Keratinocyte (primary cell): ENCODE measurements around the gene RALY. TPM values are rescaled to one million over a fixed set of nuclear protein-coding genes. Genes with fewer than 3 reads are reported as not detected.

Experiments
- DNase-seq: peaks from one replicate; pipeline ENCODE4 v3.0.0-alpha.2; 2011; ENCODE audit warnings: low read depth, missing footprints, low spot score
- FAIRE-seq: peaks from 2 replicates; lab custom pipeline; 2011; peaks lifted over from hg19 to GRCh38; lab: Jason Lieb, UNC
- H2AFZ ChIP-seq: 2 replicates; pipeline ENCODE4 v1.6.0; 2012; ENCODE audit warnings: low read length, control low read depth, inconsistent platforms; ENCODE audit not compliant: control insufficient read depth
- H3K27ac ChIP-seq: 2 replicates; pipeline ENCODE4 v1.5.1; 2011; ENCODE audit warnings: low read length; ENCODE audit not compliant: control insufficient read depth, insufficient read depth
- H3K27me3 ChIP-seq: 3 replicates; pipeline ENCODE4 v1.6.0; 2011; ENCODE audit warnings: low read length; ENCODE audit not compliant: control insufficient read depth, insufficient read depth; ENCODE audit errors: extremely low read depth
- H3K36me3 ChIP-seq, 2 experiments: 2 replicates in 1 of 2; 3 replicates in 1 of 2; pipeline ENCODE4 v1.5.1; 2011; ENCODE audit warnings: low read length in 2 of 2, mild to moderate bottlenecking in 1 of 2; ENCODE audit not compliant: control insufficient read depth in 2 of 2, insufficient read depth in 2 of 2; ENCODE audit errors: extremely low read depth in 1 of 2
- H3K4me1 ChIP-seq: 3 replicates; pipeline ENCODE4 v1.5.1; 2011; ENCODE audit warnings: low read length; ENCODE audit not compliant: control insufficient read depth, insufficient read depth; ENCODE audit errors: extremely low read depth
- H3K4me2 ChIP-seq: 3 replicates; pipeline ENCODE4 v1.6.0; 2011; ENCODE audit warnings: low read depth, low read length; ENCODE audit not compliant: control insufficient read depth, insufficient read depth; ENCODE audit errors: extremely low read depth
- H3K4me3 ChIP-seq, 3 experiments: fragments of 200-600 bp in 1 of 3; sonication (generic) in 1 of 3; 2 replicates in 2 of 3; 3 replicates in 1 of 3; pipeline ENCODE4 v1.5.1; 2011 to 2016; ENCODE audit warnings: low read length in 3 of 3, mild to moderate bottlenecking in 3 of 3, control low read depth in 2 of 3, inconsistent platforms in 1 of 3, low read depth in 1 of 3, mixed read lengths in 1 of 3, mixed run types in 1 of 3, moderate library complexity in 1 of 3; ENCODE audit not compliant: control insufficient read depth in 2 of 3, insufficient read depth in 2 of 3; ENCODE audit errors: extremely low read depth in 1 of 3
- H3K79me2 ChIP-seq: 2 replicates; pipeline ENCODE4 v1.6.0; 2012; ENCODE audit warnings: low read length; ENCODE audit not compliant: control insufficient read depth, insufficient read depth
- H3K9ac ChIP-seq: 3 replicates; pipeline ENCODE4 v1.6.0; 2011; ENCODE audit warnings: low read length; ENCODE audit not compliant: control insufficient read depth, insufficient read depth; ENCODE audit errors: extremely low read depth
- H3K9me1 ChIP-seq: 3 replicates; pipeline ENCODE4 v1.6.0; 2011; ENCODE audit warnings: low read length; ENCODE audit not compliant: control insufficient read depth, insufficient read depth; ENCODE audit errors: extremely low read depth
- H3K9me3 ChIP-seq: 2 replicates; pipeline ENCODE4 v1.5.1; 2012; ENCODE audit warnings: low read depth, low read length; ENCODE audit not compliant: control insufficient read depth
- H4K20me1 ChIP-seq: 3 replicates; pipeline ENCODE4 v1.6.0; 2011; ENCODE audit warnings: low read length; ENCODE audit not compliant: control insufficient read depth, insufficient read depth; ENCODE audit errors: extremely low read depth
- CTCF ChIP-seq, 3 experiments: IDR thresholded peaks in 1 of 3; conservative IDR thresholded peaks in 1 of 3; optimal IDR thresholded peaks in 1 of 3; 2 replicates in 2 of 3; 3 replicates in 1 of 3; pipeline versions ENCODE3 to v1.5.1; 2011; ENCODE audit warnings: low read length in 3 of 3, mild to moderate bottlenecking in 3 of 3, moderate library complexity in 2 of 3, control low read depth in 1 of 3, inconsistent platforms in 1 of 3; ENCODE audit not compliant: insufficient read depth in 2 of 3; ENCODE audit errors: extremely low read depth in 1 of 3
- EZH2 ChIP-seq: IDR thresholded peaks from one replicate; pipeline ENCODE4 v1.6.1; 2012; ENCODE audit warnings: inconsistent platforms, mild to moderate bottlenecking, low read length, moderate library complexity
- dilution Hi-C: fragments of 300-500 bp; cut with MboI; formaldehyde crosslinking; loops from one replicate; pipeline ENCODE4 v1.7.0; 2020; ENCODE audit warnings: low sequenced_read_pairs; ENCODE audit not compliant: extremely low pct_ligation_motif_present
- polyA plus RNA-seq, 5 experiments: library from polyadenylated mRNA; depleted of rRNA in 3 of 5; stranded (reverse) in 3 of 5; stranded (forward) in 1 of 5; unstranded in 1 of 5; fragments of >200 nt; gene quantifications; 1 replicate in 1 of 5; 2 replicates in 3 of 5; 3 replicates in 1 of 5; pipeline versions ENCODE4 v1.2.1 to v1.2.3, GENCODE V29; 2011 to 2012; ENCODE audit warnings: missing spikeins in 2 of 5, low read depth in 1 of 5, low replicate concordance in 1 of 5

RALY gene
- polyA plus RNA-seq, 1 donor (not counting 4 experiments of a cell fraction or from before 2014, with no cell fraction given), result 118 TPM

GRCh38 chr20:33969563-33969962, 24.1 kb upstream of the RALY start:
- H3K9ac ChIP-seq, result no peak overlapping the region
- no peak overlapping the region for H2AFZ ChIP-seq
- H3K9me1 ChIP-seq, result no peaks in the 10 kb centered on the region
- DNase-seq (no peak), FAIRE-seq (no peak)
- no peaks in the 10 kb centered on the region for H3K4me1 ChIP-seq
- H3K36me3 ChIP-seq, result no peaks in the 10 kb centered on the region
- H3K79me2 ChIP-seq, result no peaks in the 10 kb centered on the region
- no peaks in the 10 kb centered on the region for H4K20me1 ChIP-seq
- no peaks in the 10 kb centered on the region for H3K9me3 ChIP-seq
- no peak for TF ChIP-seq CTCF (optimal IDR thresholded peaks at IDR 0.05 in 1 of 3, IDR thresholded peaks at IDR 0.05 in 1 of 3, conservative IDR thresholded peaks at IDR 0.05 in 1 of 3; ENCODE audit: extremely low read depth in 1 of 3, insufficient read depth in 2 of 3, low read length in 3 of 3)
- TF ChIP-seq EZH2, result no peak
- dilution Hi-C loops, result no loop called here
- no peak overlapping the region for H3K27ac ChIP-seq
- no peaks in the 10 kb centered on the region for H3K27me3 ChIP-seq
- H3K4me2 ChIP-seq, result no peak overlapping the region
- H3K4me3 ChIP-seq, result no peak overlapping the region

DNA sequence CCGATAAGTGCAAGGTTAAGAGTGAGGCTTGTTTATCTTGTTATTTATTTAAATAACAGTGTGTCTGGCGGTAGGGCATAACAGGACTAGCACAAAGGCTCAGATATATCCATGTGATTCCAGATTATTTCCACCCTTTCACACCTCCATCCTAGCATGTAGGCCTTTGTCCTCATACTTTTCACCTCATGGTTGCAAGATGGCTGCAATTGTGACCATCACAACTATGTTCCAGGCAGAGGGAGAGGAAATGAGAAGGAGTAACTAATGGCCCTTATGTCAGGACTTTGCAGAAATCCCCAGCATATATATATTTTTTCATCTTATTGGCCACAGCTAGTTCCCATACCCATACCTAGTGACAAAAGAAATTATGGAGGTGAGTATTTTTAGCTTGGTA, 23.5 kb upstream of the RALY start:
- no peak overlapping the region for H3K4me2 ChIP-seq
- dilution Hi-C loops, result no loop called here
- DNase-seq, result no peak
- H3K27ac ChIP-seq, result no peak overlapping the region
- no peaks in the 10 kb centered on the region for H3K4me1 ChIP-seq
- H2AFZ ChIP-seq, result no peak overlapping the region
- H3K4me3 ChIP-seq, result no peak overlapping the region
- no peaks in the 10 kb centered on the region for H3K27me3 ChIP-seq
- H3K9me3 ChIP-seq, result no peaks in the 10 kb centered on the region
- H3K9me1 ChIP-seq, result no peaks in the 10 kb centered on the region
- FAIRE-seq, result no peak
- no peaks in the 10 kb centered on the region for H3K36me3 ChIP-seq
- no peaks in the 10 kb centered on the region for H3K79me2 ChIP-seq
- no peak for TF ChIP-seq EZH2
- no peak overlapping the region for H3K9ac ChIP-seq
- no peaks in the 10 kb centered on the region for H4K20me1 ChIP-seq
